K562 (cell line): ENCODE data around the gene STAT4. TPM values are rescaled to one million over a fixed set of nuclear protein-coding genes. Genes with fewer than 3 reads are reported as not detected.

Source experiments
- CREB3L1 ChIP-seq: fragments of 450-650 bp; IDR thresholded peaks from 2 replicates; pipeline ENCODE4 v1.6.1; 2014; ENCODE audit warnings: low read depth, mild to moderate bottlenecking, moderate library complexity, borderline replicate concordance
- CREM ChIP-seq: IDR thresholded peaks from 2 replicates; pipeline ENCODE4 v1.6.1; 2014; ENCODE audit warnings: antibody characterized with exemption, low read depth
- SP2 ChIP-seq: IDR thresholded peaks from 2 replicates; pipeline ENCODE4 v1.6.1; 2011; ENCODE audit warnings: mild to moderate bottlenecking, low read depth, low read length, moderate library complexity; ENCODE audit not compliant: poor library complexity, severe bottlenecking; ENCODE audit errors: extremely low read depth
- TGIF2 ChIP-seq: sonication (generic); formaldehyde crosslinking; IDR thresholded peaks from 2 replicates; pipeline ENCODE4 v1.8.1; 2022; ENCODE audit warnings: mild to moderate bottlenecking, missing genetic modification reagents, moderate library complexity
- U2AF1 ChIP-seq: fragments of 200-400 bp; formaldehyde crosslinking; optimal IDR thresholded peaks from 2 replicates; pipeline ENCODE3; 2017; ENCODE audit warnings: mild to moderate bottlenecking, low read depth, low read length, moderate library complexity
- ZFP36 ChIP-seq: fragments of 150-350 bp; IDR thresholded peaks from 2 replicates; pipeline ENCODE4 v1.6.1; 2018; ENCODE audit warnings: low read length, low read depth; ENCODE audit not compliant: partially characterized antibody
- ZNF609 ChIP-seq: sonication (generic); formaldehyde crosslinking; IDR thresholded peaks from 2 replicates; pipeline ENCODE4 v1.8.1; 2023; ENCODE audit warnings: missing genetic modification reagents, mild to moderate bottlenecking, borderline replicate concordance
- polyA plus RNA-seq, 8 experiments: library from polyadenylated mRNA; depleted of rRNA in 4 of 8; stranded (reverse) in 5 of 8; unstranded in 3 of 8; fragments of >200 nt; fragmentation: Nextera tagmentation in 2 of 8; fragmentation: Illumina TruSeq in 1 of 8; extraction: Ambion mirVana in 2 of 8; extraction: Trizol in 1 of 8; gene quantifications; 2 replicates each; pipeline versions ENCODE4 v1.2.1 to v1.2.3, GENCODE V29; 2011 to 2014; ENCODE audit warnings: inconsistent platforms in 1 of 8, missing spikeins in 1 of 8
- total RNA-seq, 7 experiments: library from RNA; depleted of rRNA in 6 of 7; stranded (reverse); fragments of >200 nt in 6 of 7; fragmentation: Illumina TruSeq in 2 of 7; extraction: Trizol in 2 of 7; gene quantifications; 2 replicates each; pipeline versions ENCODE4 v1.2.1 to v1.2.3, GENCODE V29; 2011 to 2021; ENCODE audit warnings: low replicate concordance in 1 of 7

The STAT4 gene
- total and polyA plus RNA-seq, 9 of the 15 experiments (the other 6 are each of a cell fraction or from before 2014, with no cell fraction given): 0.01 to 0.06 (median 0.03) TPM; not detected in 6

GRCh38 chr2:191013932-191014652 is 136.7 kb downstream of the STAT4 start, which contains the start of gene STAT1 (continued):
- TF ChIP-seq SP2 (peak; percentile 12), CREM (peak; percentile 57), TGIF2 (CRISPR knock-in tag) (0 out of 2 replicates have a peak, but pooled peaks have one; percentile 58), ZNF609 (no peak), U2AF1 (peak; percentile 84), CREB3L1 (peak; percentile 82; the same call in 1 of the 2 replicates), ZFP36 (peak; percentile 18)
